ENCODE data around the gene MARK4. TPM values are rescaled to one million over a fixed set of nuclear protein-coding genes. Genes with fewer than 3 reads are reported as not detected.

The MARK4 gene
- total RNA-seq, 4 donors from 2014 or later: 14.0 to 35.5 (median 20.6) TPM

DNA sequence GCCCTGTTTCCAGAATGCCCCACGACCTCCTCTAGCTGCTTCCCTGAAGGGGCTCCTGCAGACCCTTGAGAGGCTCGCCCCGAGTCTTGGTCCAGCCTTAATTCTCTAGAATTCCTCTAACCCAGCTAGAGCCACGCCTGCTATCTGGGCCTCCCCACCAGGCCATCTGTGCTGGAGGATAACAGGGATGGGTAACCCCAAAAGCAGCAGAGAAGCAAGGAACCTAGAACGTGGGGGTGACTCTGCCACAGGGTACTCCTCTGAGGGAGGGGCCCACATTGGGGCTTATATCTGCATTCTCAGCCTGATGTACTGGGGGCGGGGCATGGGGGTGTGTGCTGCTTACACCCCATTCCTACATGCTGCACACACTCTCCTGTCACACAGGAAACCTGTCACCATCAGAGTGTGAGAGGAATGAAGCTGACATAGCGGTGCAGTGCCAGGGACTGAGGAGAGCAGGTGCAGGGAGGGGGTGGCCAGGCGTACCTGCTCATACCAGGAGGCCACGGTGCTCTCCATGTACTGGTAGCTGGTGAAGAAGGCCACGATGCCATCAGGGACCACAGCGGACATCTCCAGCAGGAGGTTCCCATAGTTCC lies 103.3 kb downstream of the MARK4 start:
- peaks cover 0 to 87% of the 10 kb centered on the region in 2 donors for H3K36me3 ChIP-seq
- no peaks in the 10 kb centered on the region for H3K27me3 ChIP-seq
- no peak for ATAC-seq
- H3K9me3 ChIP-seq: no peaks in the 10 kb centered on the region
- no peak for TF ChIP-seq POLR2A (IDR thresholded peaks at IDR 0.05)
- WGBS, 2 donors (ENCODE audit: low coverage in 1 of 2): 95% methylated on average over 4 of the region's 11 CpGs; no CpG with 5 or more reads in 1 of the 2 donors
- no peak overlapping the region for H3K27ac ChIP-seq
- no peaks in the 10 kb centered on the region for H3K4me1 ChIP-seq
- H3K4me3 ChIP-seq: no peak overlapping the region

Other genes with a start within 250 kb of the MARK4 start
- gene RELB, start 249.8 kb upstream of the MARK4 start, total RNA-seq: 1 to 10 TPM; 4.0 to 9.2 (median 6.0) TPM
- gene CLASRP, start 212.2 kb upstream of the MARK4 start, total RNA-seq: 10 to 100 TPM; 33.6 to 82.5 (median 54.7) TPM
- under 1 TPM in 1 of 4 donors, not detected in 3; 0.50 TPM for gene ZNF296, start 174.8 kb upstream of the MARK4 start, total RNA-seq
- gene GEMIN7, start 172.0 kb upstream of the MARK4 start, total RNA-seq: 10 to 100 TPM in 3 of 4 donors, 1 to 10 TPM in 1; 6.4 to 17.6 (median 14.8) TPM
- 10 to 100 TPM; 22.6 to 51.4 (median 24.6) TPM for gene PPP1R37, start 158.1 kb upstream of the MARK4 start, total RNA-seq
- gene NKPD1, start 90.3 kb upstream of the MARK4 start, total RNA-seq: under 1 TPM in 2 of 4 donors, not detected in 2; 0.16 to 0.39 TPM
- 10 to 100 TPM; 16.2 to 24.0 (median 20.7) TPM for gene TRAPPC6A, start 73.0 kb upstream of the MARK4 start, total RNA-seq
- 10 to 100 TPM in 1 of 4 donors, 1 to 10 TPM in 3; 5.0 to 17.0 (median 7.8) TPM for gene BLOC1S3, start 72.5 kb upstream of the MARK4 start, total RNA-seq
- 1 to 10 TPM; 1.2 to 2.9 (median 2.0) TPM for gene EXOC3L2, start 5.9 kb upstream of the MARK4 start, total RNA-seq
- under 1 TPM in 2 of 4 donors, not detected in 2; 0.17 to 0.73 TPM for gene CKM, start 71.6 kb downstream of the MARK4 start, total RNA-seq
- 1 to 10 TPM in 1 of 4 donors, not detected in 3; 1.3 TPM for gene KLC3, start 89.5 kb downstream of the MARK4 start, total RNA-seq
- gene ERCC2, start 119.3 kb downstream of the MARK4 start, total RNA-seq: 10 to 100 TPM in 3 of 4 donors, 1 to 10 TPM in 1; 7.1 to 18.8 (median 12.5) TPM
- 10 to 100 TPM in 1 of 4 donors, 1 to 10 TPM in 3; 5.5 to 15.5 (median 9.3) TPM for gene PPP1R13L, start 153.8 kb downstream of the MARK4 start, total RNA-seq
- gene POLR1G, start 155.4 kb downstream of the MARK4 start, total RNA-seq: 10 to 100 TPM in 1 of 4 donors, 1 to 10 TPM in 3; 1.7 to 10.7 (median 5.8) TPM
- 10 to 100 TPM; 52.7 to 84.6 (median 68.4) TPM for gene ERCC1, start 172.6 kb downstream of the MARK4 start, total RNA-seq
- gene FOSB, start 216.7 kb downstream of the MARK4 start, total RNA-seq: 10 to 100 TPM in 2 of 4 donors, 1 to 10 TPM in 2; 1.9 to 38.0 (median 15.6) TPM
- gene RTN2, start 245.8 kb downstream of the MARK4 start, total RNA-seq: 10 to 100 TPM; 11.0 to 19.6 (median 15.3) TPM
- gene PPM1N, start 247.2 kb downstream of the MARK4 start, total RNA-seq: 1 to 10 TPM in 3 of 4 donors, under 1 TPM in 1; 0.96 to 3.2 (median 2.1) TPM

Data from gastroesophageal sphincter (tissue), 4 donors.